ENCODE data around the gene NFAM1. TPM values are rescaled to one million over a fixed set of nuclear protein-coding genes. Genes with fewer than 3 reads are reported as not detected.

The NFAM1 gene
- total and polyA plus RNA-seq, 2 of the 4 experiments (the other 2 are of a cell fraction) = not detected

DNA sequence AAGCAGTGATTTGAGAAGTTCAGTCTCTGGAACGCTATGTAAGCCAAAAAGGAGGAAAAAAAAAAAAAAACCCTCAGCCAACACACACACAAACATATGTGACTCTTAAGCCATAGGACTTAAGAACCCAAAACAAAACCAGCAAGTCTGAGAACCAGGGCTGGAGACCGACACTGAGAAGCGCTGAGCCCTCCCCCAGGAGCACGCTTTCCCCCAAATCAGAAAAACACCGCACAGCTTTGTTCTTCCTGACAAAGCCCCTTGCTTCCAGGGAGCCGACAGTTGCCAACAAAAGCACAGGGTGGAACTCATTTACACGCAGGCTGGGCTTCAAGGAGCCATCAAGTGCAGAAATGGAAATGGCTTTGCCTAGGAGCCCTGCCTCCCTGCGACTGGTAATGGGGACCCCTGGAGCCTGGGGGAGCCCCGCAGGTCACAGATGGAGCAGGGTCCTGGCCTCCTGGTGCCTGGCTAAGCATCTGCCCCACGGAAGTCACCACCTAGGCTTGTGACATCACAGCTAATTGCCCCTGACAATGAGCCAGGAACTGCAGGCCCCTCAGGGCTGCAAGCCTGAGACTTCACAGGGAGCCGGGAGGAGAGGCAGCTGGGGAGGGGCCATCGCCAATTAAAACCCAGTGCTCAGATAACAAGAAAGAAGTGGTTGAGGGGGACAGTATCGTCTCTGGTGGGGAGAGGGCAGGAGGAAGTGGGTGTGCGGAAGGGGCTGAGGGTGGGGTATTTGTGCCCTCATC is 66.9 kb downstream of the NFAM1 start:
- CTCF ChIA-PET = interaction anchor here (0.7 kb wide), 1 partner anchor 304 kb away, joined by 3 read pairs; no protein-coding TSS in a partner anchor
- dilution Hi-C loops (cut with HindIII; ENCODE audit: low sequenced_read_pairs, unreplicated experiment) (no loop called here), in situ Hi-C loops (cut with MboI; ENCODE audit: low sequenced_read_pairs) (no loop called here), intact Hi-C loops (cut with micrococcal nuclease) (no loop called here)
- H3K4me3 ChIP-seq (ENCODE audit: insufficient read depth, low read depth, low read length) = no peak overlapping the region
- H4K8ac ChIP-seq (ENCODE audit: low read depth in 2 of 2, low read length in 2 of 2) = no peak overlapping the region
- peaks cover 6% of the 10 kb centered on the region for H3K9me1 ChIP-seq (ENCODE audit: insufficient read depth, low read length)
- H2AK5ac ChIP-seq (ENCODE audit: low read depth, low read length) = no peak overlapping the region
- no peaks in the 10 kb centered on the region for H3K79me1 ChIP-seq (ENCODE audit: low read depth in 1 of 2, low read length in 2 of 2)
- H2AK9ac ChIP-seq (replicated peaks; ENCODE audit: low read depth, low read length, poor library complexity) = no peak overlapping the region
- no TSS peak for BruUV-seq (replicated peaks)
- H3K14ac ChIP-seq (replicated peaks; ENCODE audit: low read depth, low read length) = no peak overlapping the region
- H3K9me3 ChIP-seq (ENCODE audit: control insufficient read depth, insufficient read depth, low read length) = no peaks in the 10 kb centered on the region
- no peak for TF ChIP-seq RFX5 (IDR thresholded peaks at IDR 0.05; ENCODE audit: low read depth, low read length)
- no peak for TF ChIP-seq POLR2A (IDR thresholded peaks at IDR 0.05; ENCODE audit: low read depth, low read length)
- TF ChIP-seq SMC3 (IDR thresholded peaks at IDR 0.05; ENCODE audit: low read depth, low read length) = no peak
- ATAC-seq (ENCODE audit: low read depth) = no peak
- no peak overlapping the region; the same call in 1 of the 2 replicates for H3K4me2 ChIP-seq (ENCODE audit: low read depth, low read length)
- H3K27ac ChIP-seq (ENCODE audit: insufficient read depth, low read length) = no peak overlapping the region
- no peak overlapping the region for H3K18ac ChIP-seq (ENCODE audit: low read depth, low read length)
- H3K36me3 ChIP-seq (ENCODE audit: control insufficient read depth, insufficient read depth, low read length) = no peaks in the 10 kb centered on the region
- no peak overlapping the region for H2AFZ ChIP-seq (replicated peaks; ENCODE audit: low read length, poor library complexity)
- WGBS, 2 experiments (ENCODE audit: extremely low coverage in 2 of 2, insufficient read length in 1 of 2) = 15% methylated on average over 9 of the region's 14 CpGs; no CpG with 5 or more reads in 1 of the 2 experiments
- POLR2A ChIA-PET (ENCODE audit: unreplicated experiment) = no interaction called here
- peaks cover 1% of the 10 kb centered on the region; the same call in 1 of the 2 replicates for H3K4me1 ChIP-seq (ENCODE audit: control insufficient read depth, insufficient read depth, low read length)
- no peak overlapping the region for H4K91ac ChIP-seq (ENCODE audit: insufficient read depth, low read depth, low read length)
- H3K9ac ChIP-seq (ENCODE audit: low read depth, low read length) = no peak overlapping the region
- H4K5ac ChIP-seq (ENCODE audit: low read depth, low read length) = no peak overlapping the region
- no peak overlapping the region for H3K4ac ChIP-seq (ENCODE audit: low read depth, low read length)
- H2BK20ac ChIP-seq (ENCODE audit: low read depth, low read length) = no peak overlapping the region
- DNase-seq = no peak
- no peak overlapping the region for H3K56ac ChIP-seq (ENCODE audit: extremely low read depth, insufficient read depth, low read length)
- H3K23ac ChIP-seq (ENCODE audit: low read depth, low read length) = 0 out of 2 replicates have a peak overlapping the region, but pooled peaks have one; percentile 37
- H3K27me3 ChIP-seq (ENCODE audit: control insufficient read depth, insufficient read depth, low read length) = peaks cover 67% of the 10 kb centered on the region
- no peak overlapping the region for H2BK5ac ChIP-seq (ENCODE audit: low read depth, low read length, poor library complexity, severe bottlenecking)
- no peak overlapping the region for H2BK120ac ChIP-seq (ENCODE audit: low read depth, low read length)
- H4K20me1 ChIP-seq (ENCODE audit: insufficient read depth, low read length) = no peaks in the 10 kb centered on the region
- no peak overlapping the region for H2BK15ac ChIP-seq (ENCODE audit: low read depth, low read length)

Measured in IMR-90 (cell line).